T-helper 2 cell treated with Interferon-gamma antibody and Interleukin-4, amounts not matched to agents 5 μg/mL and 100 μg/mL, for 36 hours (primary cell): Measurements from ENCODE around the gene FOSL2.

Experiments
- DNase-seq: peaks from one replicate; pipeline ENCODE4 v3.0.0; 2021; ENCODE audit warnings: low spot score
- H3K27ac Mint-ChIP-seq: one replicate; pipeline ENCODE4 v1.8.0; 2021; ENCODE audit warnings: mild to moderate bottlenecking, mixed read lengths
- H3K27me3 Mint-ChIP-seq: one replicate; pipeline ENCODE4 v1.8.0; 2021; ENCODE audit warnings: low read depth, mixed read lengths
- H3K36me3 Mint-ChIP-seq: one replicate; pipeline ENCODE4 v1.8.0; 2021; ENCODE audit warnings: low read depth, mixed read lengths
- H3K4me1 Mint-ChIP-seq: one replicate; pipeline ENCODE4 v1.8.0; 2021; ENCODE audit warnings: low read depth, mixed read lengths
- H3K4me3 Mint-ChIP-seq: one replicate; pipeline ENCODE4 v1.8.0; 2022; ENCODE audit warnings: mild to moderate bottlenecking, moderate library complexity, mixed read lengths
- H3K9me3 Mint-ChIP-seq: one replicate; pipeline ENCODE4 v1.8.0; 2021; ENCODE audit warnings: mixed read lengths

Gene FOSL2

GRCh38 chr2:28351621-28352020 is 41.0 kb upstream of the FOSL2 start:
- DNase-seq: no peak
- no peak overlapping the region for H3K27ac Mint-ChIP-seq

GRCh38 chr2:28352104-28352503 is 40.6 kb upstream of the FOSL2 start:
- Mint-ChIP-seq H3K27me3 (no peaks in the 10 kb centered on the region), H3K36me3 (no peaks in the 10 kb centered on the region), H3K9me3 (no peaks in the 10 kb centered on the region), H3K4me3 (no peak overlapping the region), H3K27ac (no peak overlapping the region), H3K4me1 (peaks cover 16% of the 10 kb centered on the region)
- DNase-seq: no peak

More at GRCh38 chr2:28351621-28352020, 41.0 kb upstream of the FOSL2 start:
- Mint-ChIP-seq H3K9me3 (no peaks in the 10 kb centered on the region), H3K27me3 (no peaks in the 10 kb centered on the region), H3K36me3 (no peaks in the 10 kb centered on the region), H3K4me3 (no peak overlapping the region), H3K4me1 (peaks cover 15% of the 10 kb centered on the region)

- Mint-ChIP-seq H3K27ac (no peak overlapping the region), H3K4me3 (no peak overlapping the region)
- DNase-seq: no peak
Measured at GRCh38 chr2:28352610-28353195, 40.0 kb upstream of the FOSL2 start.

GRCh38 chr2:28354920-28355520 is 37.6 kb upstream of the FOSL2 start:
- peaks cover 23% of the 10 kb centered on the region for H3K4me1 Mint-ChIP-seq
- H3K27ac Mint-ChIP-seq: peak overlapping the region; percentile 15
- no peak for DNase-seq
- H3K36me3 Mint-ChIP-seq: no peaks in the 10 kb centered on the region
- H3K27me3 Mint-ChIP-seq: no peaks in the 10 kb centered on the region
- no peaks in the 10 kb centered on the region for H3K9me3 Mint-ChIP-seq
- H3K4me3 Mint-ChIP-seq: no peak overlapping the region

More at GRCh38 chr2:28352610-28353195, 40.0 kb upstream of the FOSL2 start:
- no peaks in the 10 kb centered on the region for H3K36me3 Mint-ChIP-seq
- no peaks in the 10 kb centered on the region for H3K27me3 Mint-ChIP-seq
- no peaks in the 10 kb centered on the region for H3K9me3 Mint-ChIP-seq
- peaks cover 12% of the 10 kb centered on the region for H3K4me1 Mint-ChIP-seq

- Mint-ChIP-seq H3K4me1 (peaks cover 26% of the 10 kb centered on the region), H3K4me3 (no peak overlapping the region), H3K36me3 (no peaks in the 10 kb centered on the region), H3K27ac (no peak overlapping the region), H3K27me3 (no peaks in the 10 kb centered on the region), H3K9me3 (no peaks in the 10 kb centered on the region)
- no peak for DNase-seq
Measured at GRCh38 chr2:28355521-28356094, 37.0 kb upstream of the FOSL2 start.

GRCh38 chr2:28356095-28356911 is 36.4 kb upstream of the FOSL2 start:
- no peak overlapping the region for H3K4me3 Mint-ChIP-seq
- H3K27ac Mint-ChIP-seq: no peak overlapping the region
- H3K36me3 Mint-ChIP-seq: no peaks in the 10 kb centered on the region
- DNase-seq: no peak
- no peaks in the 10 kb centered on the region for H3K27me3 Mint-ChIP-seq
- H3K9me3 Mint-ChIP-seq: no peaks in the 10 kb centered on the region
- peaks cover 32% of the 10 kb centered on the region for H3K4me1 Mint-ChIP-seq

GRCh38 chr2:28357055-28357454 is 35.6 kb upstream of the FOSL2 start:
- no peak overlapping the region for H3K4me3 Mint-ChIP-seq
- peaks cover 31% of the 10 kb centered on the region for H3K4me1 Mint-ChIP-seq
- DNase-seq: no peak
- no peaks in the 10 kb centered on the region for H3K9me3 Mint-ChIP-seq
- no peaks in the 10 kb centered on the region for H3K27me3 Mint-ChIP-seq
- H3K36me3 Mint-ChIP-seq: no peaks in the 10 kb centered on the region
- peak overlapping the region; percentile 16 for H3K27ac Mint-ChIP-seq

DNA sequence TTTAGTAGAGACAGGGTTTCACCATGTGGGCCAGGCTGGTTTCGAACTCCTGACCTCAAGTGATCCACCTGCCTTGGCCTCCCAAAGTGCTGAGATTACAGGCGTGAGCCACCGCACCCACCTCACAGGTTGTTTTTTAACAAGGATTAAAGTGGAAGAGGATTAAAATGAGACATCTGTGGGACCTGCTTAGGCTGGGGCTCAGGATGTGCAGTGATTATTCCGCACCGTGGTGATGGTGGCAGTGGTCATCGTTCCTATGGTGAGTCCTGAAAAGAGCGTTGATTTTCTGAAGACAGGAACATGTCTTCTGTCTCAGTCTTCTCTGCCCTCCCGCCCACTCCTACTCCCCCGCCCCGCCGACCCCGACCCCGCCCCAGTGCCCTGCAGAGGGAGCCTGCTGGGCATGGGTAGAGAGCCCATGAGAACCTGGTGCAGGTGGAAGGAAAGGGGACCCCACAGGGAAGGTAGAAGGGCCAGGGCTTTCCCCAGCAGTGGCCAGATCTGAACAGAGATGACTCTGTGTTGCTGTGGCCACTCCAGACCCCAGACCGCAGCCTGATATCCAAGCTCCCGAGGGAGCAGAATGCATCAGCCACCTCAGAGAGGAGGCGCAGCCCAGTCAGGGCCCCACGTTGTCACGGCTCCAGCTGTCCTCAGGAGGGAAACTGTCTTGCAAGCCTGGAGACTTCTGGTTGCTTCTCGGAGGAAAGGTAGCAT is 34.5 kb upstream of the FOSL2 start:
- Mint-ChIP-seq H3K9me3 (no peaks in the 10 kb centered on the region), H3K27ac (peak overlapping the region; percentile 93), H3K4me3 (peak overlapping the region; percentile 74), H3K36me3 (no peaks in the 10 kb centered on the region), H3K27me3 (no peaks in the 10 kb centered on the region), H3K4me1 (peaks cover 37% of the 10 kb centered on the region)
- DNase-seq: no peak

DNA sequence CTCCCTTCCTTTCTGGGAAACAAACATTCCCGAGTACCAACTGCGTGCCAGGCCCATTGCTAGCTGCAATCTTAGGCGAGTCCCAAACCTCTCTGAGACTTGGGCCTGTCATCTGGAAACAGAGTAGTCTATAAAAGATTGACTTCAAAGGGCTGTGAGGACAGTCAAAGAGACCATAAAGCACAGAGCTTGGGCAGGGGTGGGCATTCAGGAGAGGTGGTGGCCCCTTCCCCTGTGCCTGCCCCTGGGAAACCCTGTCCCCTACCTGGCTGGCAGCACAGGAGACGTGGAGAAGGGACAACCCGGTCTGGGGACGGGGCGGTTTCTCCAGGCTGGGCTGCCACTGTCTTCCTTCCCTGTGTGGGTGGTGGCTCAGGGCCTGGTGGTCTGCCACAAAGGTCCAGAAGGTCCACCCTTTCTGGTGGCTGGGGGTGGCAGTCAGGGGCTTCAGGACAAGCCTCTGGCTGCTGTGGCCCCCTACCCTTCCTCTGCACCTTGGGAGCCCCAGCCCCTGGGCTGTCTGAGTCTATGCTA is 33.9 kb upstream of the FOSL2 start:
- Mint-ChIP-seq H3K9me3 (no peaks in the 10 kb centered on the region), H3K27me3 (no peaks in the 10 kb centered on the region), H3K4me1 (peaks cover 41% of the 10 kb centered on the region), H3K36me3 (no peaks in the 10 kb centered on the region), H3K27ac (peak overlapping the region; percentile 93), H3K4me3 (peak overlapping the region; percentile 74)
- DNase-seq: peak; percentile 20

DNA sequence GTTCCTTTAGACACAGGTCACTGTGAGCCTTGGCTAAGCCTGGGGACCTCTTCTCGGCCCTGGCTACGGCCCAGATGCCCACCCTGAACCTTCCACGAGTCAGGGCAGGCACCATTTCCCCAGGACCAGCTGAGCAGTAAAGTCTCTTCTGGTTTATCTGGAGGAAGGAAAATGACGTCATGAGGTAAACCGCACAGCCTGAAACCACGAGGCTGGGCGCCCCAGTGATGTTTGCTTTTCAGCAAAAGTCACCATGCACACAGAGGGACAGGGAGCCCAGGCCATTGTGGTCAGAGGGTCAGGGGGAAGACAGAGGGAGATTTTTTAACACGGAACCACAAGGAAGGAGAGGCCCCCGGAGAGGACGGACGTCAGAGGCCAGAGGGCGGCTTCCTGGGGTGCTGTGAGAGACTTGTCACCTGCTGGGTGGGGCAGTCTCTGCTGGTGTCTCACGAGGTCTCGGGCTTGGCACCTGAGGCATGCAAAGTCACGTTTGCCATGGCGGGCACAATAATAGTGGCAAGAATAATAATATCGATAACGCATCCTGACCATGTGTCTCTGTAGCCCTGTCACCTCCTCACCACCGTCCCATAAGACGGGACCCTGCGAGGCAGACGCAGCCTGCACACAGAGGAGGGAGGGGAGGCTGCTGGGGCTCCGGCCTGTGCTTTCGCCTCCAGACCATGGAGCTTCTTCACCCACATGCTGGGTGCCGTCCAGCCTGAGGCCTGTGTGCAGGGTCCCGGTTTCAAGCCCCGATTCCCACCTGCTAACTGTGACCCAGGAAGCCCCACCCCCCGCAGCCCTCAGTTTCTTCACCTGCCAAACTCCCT is 33.2 kb upstream of the FOSL2 start:
- H3K9me3 Mint-ChIP-seq: no peaks in the 10 kb centered on the region
- peaks cover 2% of the 10 kb centered on the region for H3K27me3 Mint-ChIP-seq
- H3K4me3 Mint-ChIP-seq: peak overlapping the region; percentile 74
- peak overlapping the region; percentile 93 for H3K27ac Mint-ChIP-seq
- DNase-seq: peak; percentile 90
- H3K4me1 Mint-ChIP-seq: peaks cover 47% of the 10 kb centered on the region
- no peaks in the 10 kb centered on the region for H3K36me3 Mint-ChIP-seq

DNA sequence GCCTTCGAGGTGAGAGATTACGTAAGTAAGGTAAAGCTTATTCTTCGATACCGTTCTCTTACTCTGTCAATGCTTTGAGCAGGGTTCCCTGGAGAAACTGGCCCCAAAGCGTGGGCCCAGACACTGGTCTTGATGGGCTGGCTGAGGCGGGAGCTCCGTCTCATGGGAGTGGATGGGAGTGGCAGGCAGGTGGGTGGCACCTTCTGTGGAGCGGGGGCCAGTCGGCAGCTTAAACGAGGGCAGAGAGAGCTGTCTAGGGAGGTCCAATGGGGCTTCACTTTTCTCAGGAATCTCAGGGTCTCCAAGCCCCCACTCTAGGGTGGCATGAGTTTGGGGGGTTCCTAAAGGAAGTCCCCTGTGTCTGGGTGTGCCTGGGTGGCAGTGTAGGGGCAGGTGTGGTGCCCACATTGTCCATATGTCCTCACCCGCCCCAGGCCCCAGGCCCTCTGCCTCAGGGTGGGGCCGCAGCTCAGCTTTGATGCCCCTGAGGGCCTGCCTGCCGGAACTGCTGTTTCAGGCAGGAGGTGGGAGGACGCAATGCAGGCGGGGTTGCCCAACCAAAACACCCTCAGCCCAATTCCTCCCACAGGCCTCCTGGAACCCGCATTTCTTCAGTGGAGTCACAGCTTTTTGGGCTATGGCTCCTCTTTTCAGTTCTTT is 32.5 kb upstream of the FOSL2 start:
- DNase-seq: no peak
- Mint-ChIP-seq H3K36me3 (no peaks in the 10 kb centered on the region), H3K9me3 (no peaks in the 10 kb centered on the region), H3K27me3 (peaks cover 2% of the 10 kb centered on the region), H3K4me1 (peaks cover 54% of the 10 kb centered on the region), H3K4me3 (peak overlapping the region; percentile 42), H3K27ac (peak overlapping the region; percentile 74)

DNA sequence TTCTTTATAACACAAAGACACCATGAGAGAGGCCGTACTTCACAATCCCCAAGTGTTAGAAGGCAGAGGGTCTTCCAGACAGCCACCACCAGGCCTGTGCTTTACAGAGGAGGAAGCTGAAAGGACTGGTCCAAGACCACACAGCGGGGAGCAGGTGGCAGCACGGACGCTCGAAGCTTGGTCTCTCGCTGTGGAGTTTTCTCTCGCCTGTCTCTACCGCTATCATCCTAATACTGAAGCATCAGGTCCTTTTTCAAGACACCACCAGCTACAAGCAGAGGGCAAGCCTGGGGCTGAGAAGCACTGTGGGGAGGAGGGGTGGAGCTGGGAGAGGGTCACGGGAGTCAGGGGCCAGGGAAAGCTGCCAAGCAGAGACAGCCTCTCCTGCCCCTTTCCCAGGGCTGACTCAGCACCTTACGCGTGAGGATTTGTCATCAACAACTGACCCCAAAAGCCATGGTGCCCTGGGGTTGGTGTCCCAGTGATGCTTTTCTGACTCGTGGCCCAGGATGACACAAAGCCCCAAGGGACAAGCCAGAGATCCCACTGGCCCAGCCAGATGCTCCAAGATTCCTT is 31.9 kb upstream of the FOSL2 start:
- DNase-seq: peak; percentile 29
- H3K27me3 Mint-ChIP-seq: peaks cover 2% of the 10 kb centered on the region
- no peaks in the 10 kb centered on the region for H3K9me3 Mint-ChIP-seq
- H3K36me3 Mint-ChIP-seq: no peaks in the 10 kb centered on the region
- H3K4me3 Mint-ChIP-seq: peak overlapping the region; percentile 42
- H3K4me1 Mint-ChIP-seq: peaks cover 61% of the 10 kb centered on the region
- H3K27ac Mint-ChIP-seq: peak overlapping the region; percentile 23
